Thyroid gland (tissue), 4 donors: ENCODE results near the gene ALDH1B1. TPM values are rescaled to one million over a fixed set of nuclear protein-coding genes. Genes with fewer than 3 reads are reported as not detected.

Experiments used
- DNase-seq, 2 donors: peaks; one replicate each; pipeline ENCODE4 v3.0.0-alpha.2; 2019
- H3K27ac ChIP-seq, 3 donors: fragments of 200-600 bp; sonication (generic); 1 replicate in 2 of 3; 2 replicates in 1 of 3; pipeline ENCODE4 v1.5.1; 2016 to 2019; ENCODE audit warnings: mild to moderate bottlenecking in 1 of 3, moderate library complexity in 1 of 3
- H3K27me3 ChIP-seq: fragments of 200-600 bp; sonication (generic); one replicate; pipeline ENCODE4 v1.5.1; 2019
- H3K36me3 ChIP-seq, 2 donors: fragments of 200-600 bp; sonication (generic); one replicate each; pipeline ENCODE4 v1.5.1; 2016 to 2019
- H3K4me1 ChIP-seq, 2 donors: fragments of 200-600 bp; sonication (generic); one replicate each; pipeline ENCODE4 v1.5.1; 2017 to 2019
- H3K4me3 ChIP-seq, 3 donors: fragments of 200-600 bp; sonication (generic); replicated peaks in 1 of 3; 1 replicate in 2 of 3; 2 replicates in 1 of 3; pipeline ENCODE4 v1.5.1; 2016; ENCODE audit warnings: mild to moderate bottlenecking in 1 of 3
- H3K9me3 ChIP-seq: fragments of 200-600 bp; sonication (generic); one replicate; pipeline ENCODE4 v1.5.1; 2017
- CTCF ChIP-seq, 6 experiments: fragments of 200-600 bp in 3 of 6; fragments of 450-650 bp in 3 of 6; sonication (generic) in 3 of 6; IDR thresholded peaks; one replicate each; pipeline ENCODE4 v1.5.1; 2016 to 2019; ENCODE audit warnings: antibody characterized with exemption in 6 of 6, mild to moderate bottlenecking in 2 of 6, inconsistent platforms in 1 of 6, moderate library complexity in 1 of 6
- POLR2A ChIP-seq, 2 donors: fragments of 450-650 bp; IDR thresholded peaks; one replicate each; pipeline ENCODE4 v1.6.1; 2017; ENCODE audit warnings: antibody characterized with exemption in 2 of 2, mild to moderate bottlenecking in 2 of 2, moderate library complexity in 1 of 2
- WGBS, 2 donors: methylation state at CpG; one replicate each; pipeline ENCODE4 v1.1.5; 2017; 5-methylcytosine and 5-hydroxymethylcytosine counted together
- intact Hi-C: fragments of 100-400 bp; cut with DNase I; formaldehyde crosslinking; loops from one replicate; pipeline ENCODE4 v1.15.1; 2023
- total RNA-seq, 4 donors: library from RNA; depleted of rRNA; stranded (reverse); fragments of >200 nt; gene quantifications; one replicate each; pipeline ENCODE4 v1.2.3, GENCODE V29; 2016

Gene ALDH1B1
- total RNA-seq, 4 donors from 2014 or later: 11.3 to 33.9 (median 22.8) TPM

DNA sequence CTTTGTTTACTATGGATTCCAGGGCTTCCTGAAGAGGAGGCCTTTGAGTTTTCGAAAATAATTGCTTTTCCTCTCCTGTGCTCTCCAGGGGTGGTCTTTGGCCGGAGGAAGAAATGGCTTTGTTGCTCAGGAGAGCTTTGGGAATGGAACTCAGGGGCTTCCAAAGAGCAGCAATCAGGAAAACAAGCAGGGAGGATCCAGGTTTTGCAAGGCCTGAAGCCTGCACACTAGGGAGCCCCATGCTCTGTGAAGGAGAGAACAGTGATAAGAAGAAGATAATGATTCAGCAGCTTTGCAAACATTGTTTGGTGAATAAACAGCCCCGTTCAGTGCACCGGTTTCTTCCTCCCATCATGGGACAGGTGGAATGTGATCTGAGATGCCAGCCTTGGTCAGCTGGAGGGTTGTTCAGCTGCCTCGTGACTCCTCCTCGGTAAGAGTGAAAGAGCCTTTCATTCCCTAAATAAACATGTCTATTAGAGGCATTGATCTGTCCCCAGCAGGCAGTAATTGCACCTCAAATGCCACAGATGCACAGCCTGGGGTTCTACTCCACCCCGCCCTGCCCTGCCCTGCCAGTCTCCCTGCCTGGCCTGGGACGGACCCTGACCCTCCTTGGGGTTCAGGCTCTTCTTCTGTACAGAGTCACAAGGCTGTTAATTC is 11.5 kb upstream of the ALDH1B1 start:
- peaks cover 10 to 34% of the 10 kb centered on the region in 2 donors for H3K4me1 ChIP-seq
- intact Hi-C loops: no loop called here
- peak; percentile 84 to 86 for DNase-seq
- no peaks in the 10 kb centered on the region for H3K9me3 ChIP-seq
- H3K36me3 ChIP-seq: no peaks in the 10 kb centered on the region
- H3K27ac ChIP-seq: peak overlapping the region; percentile 74 to 94 (median 82)
- TF ChIP-seq POLR2A (IDR thresholded peaks at IDR 0.05): peak in 1 of 2 donors; percentile 59
- no peak for TF ChIP-seq CTCF (IDR thresholded peaks at IDR 0.05)
- H3K4me3 ChIP-seq: no peak overlapping the region
- no peaks in the 10 kb centered on the region for H3K27me3 ChIP-seq
- 43 to 56% methylated on average over 8 of the region's 8 CpGs for WGBS, 2 donors

DNA sequence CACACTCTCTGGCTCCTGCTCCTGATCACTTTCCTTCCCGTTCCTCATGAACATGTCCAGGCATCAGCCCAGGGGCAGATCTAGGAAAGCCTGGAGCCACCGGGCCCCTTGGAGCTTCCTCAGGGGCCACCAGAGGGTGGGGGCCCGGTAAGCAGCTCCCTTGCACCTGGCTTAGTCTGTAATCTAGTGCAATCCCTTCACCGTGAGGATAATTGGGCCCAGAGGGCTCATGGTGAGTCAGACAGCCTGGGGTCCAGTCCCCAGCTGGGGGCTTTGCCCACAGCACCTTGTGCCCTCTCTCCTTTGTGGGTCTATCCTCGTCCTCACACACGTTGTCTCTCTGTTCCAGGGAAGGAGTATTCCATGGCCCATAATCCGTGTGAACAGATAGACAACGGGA is 10.4 kb upstream of the ALDH1B1 start:
- H3K4me3 ChIP-seq: no peak overlapping the region
- intact Hi-C loops: no loop called here
- no peak for TF ChIP-seq CTCF (IDR thresholded peaks at IDR 0.05)
- TF ChIP-seq POLR2A (IDR thresholded peaks at IDR 0.05): no peak
- peaks cover 10 to 36% of the 10 kb centered on the region in 2 donors for H3K4me1 ChIP-seq
- H3K9me3 ChIP-seq: no peaks in the 10 kb centered on the region
- H3K36me3 ChIP-seq: no peaks in the 10 kb centered on the region
- H3K27me3 ChIP-seq: no peaks in the 10 kb centered on the region
- 90 to 92% methylated on average over 7 to 8 of the region's 8 CpGs for WGBS, 2 donors
- peak overlapping the region in 2 of 3 donors; percentile 74 to 94 for H3K27ac ChIP-seq
- no peak for DNase-seq

GRCh38 chr9:38384990-38385848 is 7.3 kb upstream of the ALDH1B1 start:
- WGBS, 2 donors: 87 to 92% methylated on average over 2 to 3 of the region's 3 CpGs
- intact Hi-C loops: no loop called here
- H3K27me3 ChIP-seq: no peaks in the 10 kb centered on the region
- H3K36me3 ChIP-seq: no peaks in the 10 kb centered on the region
- TF ChIP-seq POLR2A (IDR thresholded peaks at IDR 0.05): no peak
- no peak for TF ChIP-seq CTCF (IDR thresholded peaks at IDR 0.05)
- peak overlapping the region in 2 of 3 donors; percentile 5 to 45 for H3K27ac ChIP-seq
- H3K4me1 ChIP-seq: peaks cover 10 to 49% of the 10 kb centered on the region in 2 donors
- no peak for DNase-seq
- H3K4me3 ChIP-seq: no peak overlapping the region
- no peaks in the 10 kb centered on the region for H3K9me3 ChIP-seq

DNA sequence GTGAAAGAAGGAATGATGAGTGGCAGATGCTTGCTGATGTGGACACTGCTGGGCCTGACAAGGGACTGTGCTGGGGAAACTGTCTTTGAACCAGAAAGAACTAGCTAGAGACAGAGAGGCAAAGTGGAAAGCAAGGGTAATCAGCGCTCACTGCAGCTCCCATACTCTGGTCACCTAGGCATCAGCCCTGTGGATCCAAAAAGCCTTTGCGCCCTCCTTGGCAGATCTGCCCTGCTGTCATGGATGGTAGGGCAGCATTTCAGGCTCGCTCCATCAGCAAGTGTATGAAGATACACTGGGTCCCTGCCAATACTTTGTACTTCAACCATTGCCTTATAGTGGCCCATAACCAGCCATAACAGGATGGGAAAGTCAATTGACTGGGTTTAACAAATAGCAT is 6.6 kb upstream of the ALDH1B1 start:
- Histone ChIP-seq H3K27ac (peak overlapping the region in 2 of 3 donors; percentile 5 to 46), H3K9me3 (no peaks in the 10 kb centered on the region), H3K4me1 (peaks cover 10 to 42% of the 10 kb centered on the region in 2 donors), H3K4me3 (no peak overlapping the region), H3K36me3 (no peaks in the 10 kb centered on the region), H3K27me3 (no peaks in the 10 kb centered on the region)
- TF ChIP-seq CTCF (IDR thresholded peaks at IDR 0.05) (no peak), POLR2A (IDR thresholded peaks at IDR 0.05) (no peak)
- DNase-seq: peak in 1 of 2 donors; percentile 49
- intact Hi-C loops: no loop called here
- WGBS, 2 donors: 72 to 78% methylated on average over 3 of the region's 3 CpGs
